ENCODE measurements around the gene ARHGEF1.
"Not testable (repeated sequence)": the region's sequence is repeated elsewhere in the genome, so short reads cannot be mapped to it uniquely, and the experiment has no call there.

ARHGEF1 gene

GRCh38 chr19:41937525-41938468, 54.8 kb downstream of the ARHGEF1 start:
- ChIA-PET POLR2A (interaction anchor here (1.3 kb wide), 1 partner anchor 77 kb away, joined by 3 read pairs; no protein-coding TSS in a partner anchor), CTCF (interaction anchor here (1.3 to 1.5 kb wide), 6 partner anchors 13 to 75 kb away, joined by 3 to 8 read pairs (median 5); no protein-coding TSS in a partner anchor)
- H3K4me3 ChIP-seq (ENCODE audit: low read depth, low read length) = no peak overlapping the region
- no peak for DNase-seq (ENCODE audit: low read depth, low spot score)
- TF ChIP-seq CTCF (IDR thresholded peaks at IDR 0.05; ENCODE audit: insufficient read depth, low read length, missing control alignments) = no peak

- POLR2A ChIA-PET; DNase-seq (ENCODE audit: low read depth, low spot score); H3K4me3 ChIP-seq (ENCODE audit: low read depth, low read length): not testable (repeated sequence)
- CTCF ChIA-PET = interaction anchor here (1.1 kb wide), 1 partner anchor 50 kb away, joined by 3 read pairs; no protein-coding TSS in a partner anchor
These were observed 56.2 kb downstream of the ARHGEF1 start for GRCh38 chr19:41939209-41939608.

- DNase-seq (ENCODE audit: low read depth, low spot score) = no peak
- CTCF ChIA-PET = interaction anchor here (0.6 to 1.1 kb wide), 2 partner anchors 51 to 67 kb away, joined by 3 read pairs; no protein-coding TSS in a partner anchor
- POLR2A ChIA-PET = no interaction called here
- TF ChIP-seq CTCF (IDR thresholded peaks at IDR 0.05; ENCODE audit: insufficient read depth, low read length, missing control alignments) = no peak
- peak overlapping the region; percentile 58 for H3K4me3 ChIP-seq (ENCODE audit: low read depth, low read length)
These were observed 57.1 kb downstream of the ARHGEF1 start for GRCh38 chr19:41939861-41940730.

DNA sequence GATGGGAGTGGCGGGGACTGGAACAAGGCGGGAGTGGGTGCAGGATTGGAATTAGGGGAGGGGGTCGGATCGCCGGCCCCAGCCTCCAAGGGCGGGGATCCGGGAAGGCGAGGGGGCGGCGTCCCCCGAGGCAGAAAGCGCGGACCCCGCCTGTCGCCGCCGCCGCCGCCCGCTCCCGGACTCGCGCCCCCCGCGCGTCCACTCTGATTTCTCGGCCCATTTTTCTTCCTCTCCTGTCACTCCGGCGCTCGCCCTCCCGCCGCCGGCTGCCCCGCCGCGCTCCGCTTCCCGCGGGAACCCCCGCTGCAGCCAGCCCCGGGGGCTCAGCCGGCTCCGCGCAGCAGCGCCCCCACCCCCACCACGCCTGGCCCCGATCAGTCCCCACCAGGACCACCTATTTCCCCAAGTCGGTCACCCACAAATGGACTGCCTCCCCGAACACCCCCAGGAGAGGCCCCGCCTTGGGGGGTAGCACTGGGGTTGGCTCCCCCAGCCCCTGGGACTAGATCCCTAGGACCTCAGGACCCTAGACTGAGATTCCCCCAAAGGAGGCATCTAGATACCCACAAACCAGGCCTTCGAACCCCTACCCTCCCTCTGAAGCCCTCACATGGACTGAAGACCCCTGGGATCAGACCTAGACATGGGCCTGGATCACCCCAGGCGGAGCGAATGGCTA, 57.9 kb downstream of the ARHGEF1 start:
- CTCF ChIA-PET = interaction anchor here (2.9 to 3.1 kb wide), 2 partner anchors 11 to 16 kb away, joined by 13 to 21 read pairs; no protein-coding TSS in a partner anchor
- DNase-seq (ENCODE audit: low read depth, low spot score) = no peak
- peak overlapping the region; percentile 58 for H3K4me3 ChIP-seq (ENCODE audit: low read depth, low read length)
- POLR2A ChIA-PET = no interaction called here
- no peak for TF ChIP-seq CTCF (IDR thresholded peaks at IDR 0.05; ENCODE audit: insufficient read depth, low read length, missing control alignments)

GRCh38 chr19:41941410-41942202, 58.6 kb downstream of the ARHGEF1 start:
- no peak for TF ChIP-seq CTCF (IDR thresholded peaks at IDR 0.05; ENCODE audit: insufficient read depth, low read length, missing control alignments)
- CTCF ChIA-PET = interaction anchor here (2.9 to 3.1 kb wide), 2 partner anchors 10 to 15 kb away, joined by 13 to 21 read pairs; no protein-coding TSS in a partner anchor
- no peak for DNase-seq (ENCODE audit: low read depth, low spot score)
- no peak overlapping the region for H3K4me3 ChIP-seq (ENCODE audit: low read depth, low read length)
- POLR2A ChIA-PET = no interaction called here
